T-helper 9 cell (primary cell): ENCODE data around the gene DGKI.

Experiments used
- DNase-seq: peaks from one replicate; pipeline ENCODE4 v3.0.0-alpha.2; 2020

DGKI gene

DNA sequence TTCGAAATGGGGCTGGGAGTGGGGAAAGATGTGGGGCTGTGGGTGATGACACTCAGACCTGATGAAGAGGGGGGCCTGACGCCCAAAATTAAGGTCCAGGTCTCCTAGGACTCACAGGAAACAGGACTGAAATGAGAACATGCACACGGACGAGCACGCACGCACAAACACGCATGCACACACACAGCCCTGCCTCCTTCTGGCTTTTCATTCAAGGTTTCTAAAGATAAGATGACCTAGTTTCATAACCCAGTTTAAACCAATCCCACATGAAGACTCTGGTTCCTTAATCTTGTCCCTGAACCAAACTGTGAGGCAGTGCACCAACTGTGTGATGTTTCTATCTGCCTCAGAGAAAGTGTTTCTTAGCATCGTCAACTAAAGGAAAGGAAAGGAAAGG is 162.0 kb downstream of the DGKI start:
- DNase-seq = no peak

DNA sequence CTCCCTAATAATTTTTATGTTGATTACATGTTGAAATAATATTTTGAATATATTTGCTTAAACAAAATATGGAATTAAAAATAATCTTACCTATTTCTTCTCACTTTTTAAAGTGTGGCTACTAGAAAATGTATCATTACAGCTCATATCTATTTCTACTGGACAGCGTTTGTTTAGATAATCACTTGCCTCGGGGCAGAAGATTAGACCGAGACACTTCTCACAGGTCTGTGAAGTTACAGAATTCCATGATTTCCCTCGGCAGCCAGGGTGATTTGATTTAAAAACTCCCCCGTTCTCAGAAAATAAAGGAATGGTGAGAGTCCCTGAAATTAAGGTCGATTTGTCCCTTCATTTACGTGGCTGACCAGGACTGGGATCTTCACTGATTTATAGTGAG is 162.5 kb downstream of the DGKI start:
- DNase-seq = no peak

DNA sequence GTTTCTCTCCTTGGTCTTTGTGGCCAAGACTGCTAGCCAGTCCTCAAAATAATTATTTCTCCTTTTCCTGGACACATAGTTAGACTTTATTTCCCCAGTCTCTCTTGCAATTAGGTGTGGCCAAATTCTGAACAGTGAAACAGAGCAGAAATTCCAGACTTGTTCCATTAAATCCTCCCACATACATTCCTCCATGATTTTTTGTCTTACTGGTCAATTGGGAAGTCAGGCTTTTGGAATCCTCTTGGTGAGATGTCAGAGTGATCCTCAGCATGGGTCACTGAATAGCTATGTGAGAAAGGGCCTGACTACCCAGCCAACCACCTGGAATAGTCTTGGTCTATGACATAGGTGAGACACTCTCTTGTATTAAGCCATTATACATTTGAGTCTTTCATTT is 164.2 kb downstream of the DGKI start:
- no peak for DNase-seq

DNA sequence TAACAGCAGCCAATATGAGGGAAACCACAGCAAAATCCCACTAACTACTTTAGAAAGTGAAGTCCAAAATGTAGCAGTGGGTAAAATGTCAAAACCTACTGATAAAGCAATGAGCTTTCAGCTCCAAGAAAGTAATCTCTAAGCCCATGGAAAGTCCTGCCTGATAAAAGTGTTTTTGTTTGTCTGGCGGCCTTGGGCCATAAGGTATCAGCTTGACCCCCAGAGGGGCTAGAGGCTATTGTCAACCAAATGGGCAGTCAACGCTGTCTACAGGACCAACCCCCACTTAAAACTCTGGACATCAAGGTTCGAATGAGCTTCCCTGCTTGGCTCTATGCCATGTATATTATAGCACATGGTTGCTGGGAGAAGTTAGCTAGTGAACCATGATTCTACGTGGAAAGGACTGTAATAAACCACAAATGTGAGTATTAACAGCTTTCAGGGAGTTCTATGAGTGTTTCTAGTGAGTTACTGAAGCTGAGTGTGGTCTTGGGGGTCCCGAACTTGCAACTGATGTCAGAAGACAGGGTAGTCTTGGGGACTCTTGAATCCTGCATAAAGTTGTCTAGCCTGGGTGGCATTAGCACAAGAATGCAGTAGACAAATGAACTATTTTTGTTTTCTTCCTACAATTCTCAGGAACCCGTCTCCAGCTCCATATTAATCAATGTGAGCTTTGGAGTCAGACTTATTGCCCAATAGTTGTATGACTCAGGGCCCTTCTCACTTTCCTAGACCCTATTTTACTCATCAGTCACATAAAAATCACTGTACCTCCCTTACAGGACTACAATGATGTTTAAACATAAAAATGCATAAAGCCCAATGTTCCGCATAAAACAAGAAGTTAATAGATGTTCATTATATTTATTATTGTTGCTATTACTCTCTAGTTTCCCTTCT is 164.9 kb downstream of the DGKI start:
- DNase-seq = no peak

DNA sequence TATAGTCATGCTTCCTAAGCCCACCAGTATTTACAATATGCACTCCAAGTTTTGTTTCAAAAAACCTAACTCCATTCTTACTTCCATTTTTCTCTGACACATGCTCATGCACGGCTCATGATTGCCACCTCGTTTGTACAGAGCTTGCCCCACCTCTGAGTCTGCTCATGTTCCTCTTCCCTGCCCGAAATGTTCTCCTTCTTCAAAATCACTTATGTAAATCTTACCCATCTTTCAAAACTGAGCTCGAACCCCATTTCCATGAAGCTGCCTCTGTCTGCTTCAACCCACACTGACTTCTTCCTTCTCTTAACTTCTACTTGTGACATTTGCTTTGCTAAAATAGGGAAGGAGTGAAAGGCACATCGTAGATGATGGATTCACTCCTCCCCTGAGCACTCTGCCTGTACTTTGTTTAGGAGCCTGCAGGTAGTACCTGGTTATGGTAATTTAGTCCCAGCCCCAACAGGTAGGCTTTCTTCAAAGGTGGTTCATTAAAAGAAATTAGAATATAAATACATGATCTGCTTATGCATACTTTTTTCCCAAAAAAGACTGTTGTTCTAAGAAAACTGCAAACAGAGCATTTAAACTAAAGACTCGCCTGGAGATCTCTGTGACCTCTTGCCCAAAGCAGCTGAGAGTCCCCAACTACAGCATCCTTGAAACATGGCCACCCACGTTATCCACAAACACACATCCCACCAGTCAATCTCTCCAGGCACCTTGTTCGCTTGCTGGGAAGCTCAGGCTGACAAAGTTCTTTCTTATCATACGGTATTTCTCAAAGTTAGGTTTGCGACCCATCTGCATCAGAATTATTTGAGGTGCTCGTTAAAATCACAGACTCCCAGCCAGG is 172.0 kb downstream of the DGKI start:
- no peak for DNase-seq

DNA sequence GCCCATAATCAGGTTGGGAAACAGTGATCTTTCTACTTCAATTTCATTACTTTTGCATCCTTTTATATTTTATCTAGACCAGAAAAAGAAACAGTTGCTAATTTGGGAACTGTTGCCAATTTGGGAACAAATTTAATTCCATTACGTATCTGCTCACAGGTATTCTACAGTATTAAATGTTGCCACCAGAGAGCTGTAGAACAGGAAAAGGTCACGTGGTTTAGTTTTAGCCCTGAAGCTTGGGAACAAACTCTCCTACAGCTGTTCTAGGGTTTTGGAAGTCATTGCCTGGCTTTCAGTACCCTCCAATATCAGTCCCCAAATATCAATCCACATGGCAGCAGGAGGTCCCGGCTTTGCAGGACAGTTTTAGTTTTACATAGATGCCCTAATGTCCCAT is 172.7 kb downstream of the DGKI start:
- no peak for DNase-seq

DNA sequence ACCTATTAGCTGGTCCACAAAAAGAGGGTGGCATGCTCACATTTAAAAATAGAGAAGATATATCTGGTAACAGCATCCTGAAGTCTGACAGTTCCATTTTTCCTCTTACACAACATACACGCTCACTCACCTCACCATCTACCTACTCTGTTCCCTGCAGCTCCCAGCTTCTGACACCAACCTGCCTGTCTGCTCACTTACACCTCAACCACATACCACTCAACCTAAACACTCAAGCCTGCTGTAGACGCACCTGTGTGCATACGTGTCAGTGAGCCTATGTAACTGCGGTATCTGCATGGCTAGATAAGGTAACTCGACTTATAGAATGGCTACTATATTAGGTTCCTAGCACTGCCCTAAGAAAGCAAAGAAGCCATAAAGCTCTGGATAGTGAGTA is 174.9 kb downstream of the DGKI start:
- no peak for DNase-seq

DNA sequence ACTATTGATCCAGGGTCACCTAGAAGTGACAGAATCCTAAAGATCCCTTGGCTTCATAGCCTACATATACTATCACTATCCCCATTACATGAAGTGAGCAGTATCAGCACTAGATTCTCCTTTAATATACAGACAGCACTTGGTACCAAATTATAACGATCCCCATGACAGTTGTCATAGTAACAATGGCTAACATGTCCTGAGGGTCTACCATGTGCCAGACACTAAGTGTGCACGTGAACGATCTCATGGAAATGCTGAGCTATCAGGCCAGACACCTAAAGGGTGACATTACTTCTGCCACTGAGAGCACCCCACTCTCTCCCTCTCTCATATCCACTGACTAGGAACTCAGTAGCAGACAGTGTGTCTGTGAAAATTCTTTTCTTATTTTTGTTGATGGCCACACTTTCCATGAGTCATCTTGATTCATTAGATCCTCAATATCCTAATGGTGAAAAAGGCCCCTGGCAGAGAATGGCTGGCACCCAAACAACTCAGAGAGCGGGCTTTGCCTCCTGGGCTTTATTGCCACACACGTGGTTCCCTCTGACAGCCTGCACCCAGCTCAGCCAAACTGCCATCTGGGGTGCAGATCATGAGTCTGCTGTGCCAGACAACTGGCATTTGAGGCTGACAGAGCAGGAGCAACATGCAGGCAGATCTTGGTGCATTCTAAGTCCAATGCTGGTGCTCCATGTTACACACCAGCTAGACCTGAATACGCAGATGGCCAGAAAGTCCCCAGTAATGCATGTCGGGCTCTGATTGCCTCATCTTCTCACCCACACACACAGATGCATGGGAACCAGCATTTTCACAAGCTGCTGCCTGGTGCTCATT is 176.3 kb downstream of the DGKI start:
- DNase-seq = no peak

DNA sequence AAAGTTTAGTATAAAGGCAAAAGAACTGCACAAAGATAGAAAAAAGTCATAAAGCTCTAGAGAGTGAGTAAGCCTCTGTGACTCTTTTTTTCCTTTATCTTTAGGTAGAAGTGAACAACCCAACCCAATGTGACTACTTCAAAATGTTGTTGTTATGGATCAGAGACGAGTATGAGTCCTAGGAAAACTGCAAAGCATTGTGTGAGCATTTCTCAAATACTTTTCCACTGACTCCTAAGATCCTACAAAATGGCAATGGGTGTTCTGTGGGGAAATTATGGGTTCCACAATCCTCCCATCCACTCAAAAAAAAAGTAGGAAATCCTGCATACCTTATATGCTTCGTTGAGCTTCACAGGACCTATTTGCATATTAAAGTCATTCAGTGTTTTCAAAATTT is 177.1 kb downstream of the DGKI start:
- no peak for DNase-seq

DNA sequence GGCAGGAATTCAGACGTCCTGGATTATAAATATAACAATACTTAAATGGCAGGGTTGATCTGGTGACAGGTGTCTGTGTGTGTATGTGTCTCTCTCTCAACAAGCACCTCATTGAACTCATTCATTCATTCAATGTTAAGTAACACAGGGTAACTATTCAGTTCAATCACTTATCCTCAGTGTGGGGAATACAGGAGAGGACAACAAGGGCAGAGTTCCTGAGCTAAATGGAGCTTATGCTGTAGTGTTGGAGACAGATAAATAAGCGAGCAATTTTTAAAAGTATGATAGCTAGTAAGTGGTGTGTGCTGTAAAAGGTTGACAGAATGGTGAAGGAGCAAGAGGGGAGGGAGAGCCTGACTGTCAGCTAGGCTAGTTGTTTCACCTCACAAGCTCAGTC is 178.4 kb downstream of the DGKI start:
- no peak for DNase-seq

DNA sequence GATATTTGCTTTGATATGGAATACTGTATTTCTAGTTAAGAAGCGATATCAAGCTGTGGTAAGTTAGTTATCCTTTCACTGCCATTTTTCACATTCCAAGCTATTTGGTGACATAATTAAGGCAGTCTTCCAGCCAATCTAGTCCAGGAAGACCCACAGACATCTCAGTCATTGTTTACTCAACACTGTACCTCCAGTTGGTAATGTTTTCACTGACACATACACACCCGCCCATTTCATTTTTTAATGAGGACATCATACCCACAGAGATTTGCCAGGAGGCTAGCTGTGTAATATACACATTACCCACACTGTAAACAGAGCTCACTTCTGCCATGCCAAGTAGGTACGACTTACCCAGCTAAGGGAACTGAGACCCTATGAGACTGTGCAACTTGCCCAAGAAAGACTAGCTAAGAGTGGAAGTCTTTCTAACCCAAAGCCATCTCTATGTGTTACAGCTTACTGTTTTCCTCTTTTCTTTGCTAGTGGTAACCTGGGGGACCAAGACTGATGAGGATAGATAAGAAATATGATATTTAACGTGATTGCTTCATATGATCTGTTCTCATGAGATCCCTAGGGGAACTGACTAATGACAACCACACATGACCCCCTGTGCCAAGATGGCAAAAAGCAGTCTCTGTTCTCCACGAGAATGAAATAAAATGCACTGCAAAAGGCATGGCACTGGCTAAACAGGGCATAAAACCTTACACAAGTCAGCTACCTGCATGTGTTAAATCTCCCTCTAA is 179.0 kb downstream of the DGKI start:
- no peak for DNase-seq

DNA sequence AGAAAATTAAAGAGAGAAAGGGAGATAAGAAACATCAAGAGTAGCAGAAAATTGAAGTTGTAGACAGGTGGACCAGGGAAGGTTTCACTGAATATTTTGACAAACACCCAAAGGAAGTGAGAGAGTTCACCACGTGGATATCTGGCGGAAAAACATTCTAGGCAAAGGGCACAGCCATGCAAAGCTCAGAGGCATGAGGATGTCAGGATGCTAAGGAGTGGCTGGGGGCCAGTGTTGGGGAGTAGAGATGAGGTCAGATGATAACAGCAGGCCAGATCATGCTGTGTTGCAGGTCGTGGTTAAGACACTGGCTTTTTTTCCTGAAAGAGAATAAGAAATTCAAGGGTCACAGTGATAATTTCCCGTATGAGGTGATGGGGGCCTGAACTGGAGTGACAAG is 181.9 kb downstream of the DGKI start:
- no peak for DNase-seq

DNA sequence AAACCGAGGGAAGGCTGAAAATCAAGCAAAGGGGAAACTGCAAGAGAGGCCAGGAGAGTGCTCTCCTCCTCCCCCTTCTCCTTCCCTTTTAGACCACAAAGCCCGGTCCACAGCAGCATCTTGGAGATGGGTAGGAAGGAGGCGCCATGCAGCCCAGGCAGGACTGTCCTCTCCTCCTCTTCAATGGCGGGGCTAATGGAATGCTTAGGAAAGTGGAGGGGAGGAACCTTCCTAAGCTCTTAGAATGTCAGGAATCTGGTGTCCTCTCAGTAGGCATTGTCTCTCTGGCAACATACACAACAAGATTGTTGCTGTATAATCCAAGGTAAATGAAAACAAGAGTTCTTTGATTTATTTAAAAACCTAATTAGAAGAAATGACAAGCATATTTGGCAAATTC is 185.1 kb downstream of the DGKI start:
- DNase-seq = no peak

DNA sequence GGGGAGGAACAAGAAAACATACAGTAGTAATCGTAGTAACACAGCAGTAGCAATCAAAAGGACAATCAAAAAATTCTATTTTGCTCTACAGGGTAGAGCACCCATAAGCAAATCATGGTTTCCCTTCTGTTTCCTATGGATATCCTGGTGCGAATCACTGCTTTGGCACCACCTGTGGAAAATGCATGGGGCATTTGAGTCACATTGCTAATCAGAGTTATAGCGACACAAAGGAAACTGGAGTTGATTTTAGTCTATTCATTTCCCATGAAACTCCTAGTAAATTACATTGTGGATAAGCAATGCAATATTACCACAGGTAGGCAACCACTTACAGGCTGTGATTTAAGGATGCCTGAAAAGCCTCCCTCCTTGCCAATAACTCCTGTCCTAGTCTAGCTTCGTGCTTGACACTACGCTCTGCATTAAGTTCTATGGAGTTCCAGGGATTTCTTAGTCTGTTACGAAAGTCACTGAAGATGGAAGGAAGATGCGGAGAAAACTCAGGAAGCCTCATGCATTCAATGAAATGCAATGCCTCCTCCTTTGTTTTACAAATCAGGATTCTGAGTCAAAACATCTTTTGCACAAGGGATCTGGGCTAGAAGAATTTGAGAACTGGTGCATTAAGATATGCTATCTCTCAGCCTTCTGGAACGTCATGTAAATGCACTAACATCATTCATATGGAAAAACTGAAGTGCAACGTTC is 188.4 kb downstream of the DGKI start:
- no peak for DNase-seq

DNA sequence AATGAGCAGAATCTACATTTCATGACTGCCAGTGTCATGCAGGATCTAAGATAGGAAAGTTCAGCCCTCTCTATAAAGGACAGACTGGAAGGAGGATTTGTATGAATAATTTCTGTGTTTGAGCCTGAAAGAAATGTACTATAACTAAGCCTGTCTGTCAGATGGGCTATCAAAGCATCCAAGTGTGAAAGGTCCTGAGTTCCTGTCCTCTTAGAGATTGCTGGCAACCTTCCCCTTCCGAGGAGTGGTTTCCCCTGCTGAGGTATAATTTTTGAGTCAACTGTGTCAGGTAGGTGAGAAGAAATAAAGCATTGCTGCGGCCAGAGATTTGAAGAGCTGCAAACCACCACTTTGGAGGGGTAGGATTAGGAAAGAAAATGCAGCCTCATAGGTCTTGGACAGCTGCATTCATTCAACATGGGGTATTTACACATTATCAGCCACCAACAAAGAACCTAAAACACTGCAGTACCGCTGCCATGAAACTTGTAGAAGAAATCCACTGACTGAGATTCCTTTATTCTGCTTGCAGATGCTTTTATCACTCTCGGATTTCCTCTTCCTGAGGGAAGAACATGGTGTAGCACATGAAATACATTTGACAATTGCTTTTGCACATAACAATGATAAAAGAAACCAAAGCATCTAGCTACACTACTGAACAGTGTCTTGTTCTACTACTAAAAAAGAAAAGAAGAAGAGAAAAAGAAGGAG is 189.1 kb downstream of the DGKI start:
- no peak for DNase-seq

DNA sequence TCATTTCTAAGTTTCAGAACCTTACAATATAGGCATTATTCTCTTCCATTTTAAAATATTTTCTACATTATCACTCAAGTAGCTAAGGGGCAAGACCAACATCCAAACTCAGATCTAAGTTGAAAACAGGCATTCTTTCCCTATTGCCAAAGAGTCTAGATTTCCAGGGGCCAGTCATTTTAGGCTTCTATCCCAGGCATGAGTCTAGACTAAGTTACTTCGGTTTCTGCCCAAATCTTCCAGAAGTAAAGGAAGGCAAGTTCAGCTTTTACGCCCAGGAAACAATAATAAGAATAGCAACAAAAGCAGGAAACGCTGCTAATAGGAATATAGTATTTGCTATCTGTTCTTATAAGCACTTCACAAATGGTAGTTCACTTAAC is 189.9 kb downstream of the DGKI start:
- no peak for DNase-seq

DNA sequence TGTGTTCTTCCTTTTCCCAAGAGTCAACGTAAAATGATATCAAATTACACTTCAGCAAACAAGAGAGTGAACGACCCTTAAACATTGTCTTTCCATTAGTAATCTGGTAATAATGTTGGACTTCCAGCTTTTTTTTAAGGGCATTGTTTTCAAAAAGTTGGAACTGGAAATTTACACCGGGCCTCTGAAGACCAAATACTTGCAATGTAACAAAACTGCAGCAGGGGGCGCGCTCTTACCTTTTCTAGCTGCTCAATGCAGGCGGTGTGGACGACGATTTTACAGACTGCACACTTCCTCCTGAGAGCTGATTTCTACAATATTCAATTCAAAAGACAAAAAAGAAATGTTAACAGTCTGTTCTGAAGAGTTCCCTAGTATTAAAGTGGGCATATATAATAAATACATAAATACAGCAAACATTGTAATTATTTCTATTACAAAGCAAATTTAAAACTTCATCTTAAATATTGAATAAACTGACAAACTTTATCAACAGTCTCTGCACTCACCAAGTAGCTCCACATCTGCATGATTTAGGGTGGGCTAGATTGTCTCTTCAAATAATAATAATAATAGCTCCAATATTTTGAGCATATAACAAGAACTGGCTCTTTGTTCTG is 190.4 kb downstream of the DGKI start:
- peak; percentile 37 for DNase-seq

DNA sequence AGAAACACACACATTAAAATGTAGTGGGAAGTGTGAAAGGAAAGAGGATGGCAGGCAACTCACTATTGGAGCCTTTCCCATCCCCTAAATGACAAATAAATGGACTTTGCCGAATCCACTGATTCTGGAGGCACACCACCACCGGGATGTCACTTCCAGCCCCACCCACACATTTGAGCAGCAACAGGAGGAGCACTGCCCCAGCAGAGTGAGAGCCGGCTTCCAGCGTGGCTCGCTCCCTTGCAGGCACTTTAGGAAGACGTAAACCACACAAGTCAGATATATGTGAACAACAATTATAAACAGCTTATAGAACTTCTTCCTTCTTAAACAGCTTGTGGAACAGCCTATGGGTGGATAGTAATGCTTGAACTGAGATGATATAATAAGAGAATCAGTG is 191.0 kb downstream of the DGKI start:
- no peak for DNase-seq

DNA sequence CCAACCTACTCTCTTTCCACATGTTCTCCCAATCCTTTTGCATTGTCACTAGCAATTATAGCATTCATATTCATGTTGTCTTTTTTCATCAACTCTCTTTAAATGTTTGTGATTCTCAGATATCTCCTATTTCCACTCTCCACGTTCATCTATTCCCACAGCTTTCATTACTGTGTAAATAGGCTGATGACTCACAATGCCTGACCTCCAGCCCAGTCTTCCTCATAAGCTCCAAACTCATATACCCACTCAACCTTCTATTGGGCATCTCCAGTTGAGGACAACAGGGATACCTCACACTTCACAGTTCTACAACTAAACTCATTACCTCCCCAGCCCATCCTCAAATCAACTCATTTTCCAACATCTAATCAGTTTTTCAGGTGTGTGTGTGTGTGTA is 194.1 kb downstream of the DGKI start:
- DNase-seq = no peak

DNA sequence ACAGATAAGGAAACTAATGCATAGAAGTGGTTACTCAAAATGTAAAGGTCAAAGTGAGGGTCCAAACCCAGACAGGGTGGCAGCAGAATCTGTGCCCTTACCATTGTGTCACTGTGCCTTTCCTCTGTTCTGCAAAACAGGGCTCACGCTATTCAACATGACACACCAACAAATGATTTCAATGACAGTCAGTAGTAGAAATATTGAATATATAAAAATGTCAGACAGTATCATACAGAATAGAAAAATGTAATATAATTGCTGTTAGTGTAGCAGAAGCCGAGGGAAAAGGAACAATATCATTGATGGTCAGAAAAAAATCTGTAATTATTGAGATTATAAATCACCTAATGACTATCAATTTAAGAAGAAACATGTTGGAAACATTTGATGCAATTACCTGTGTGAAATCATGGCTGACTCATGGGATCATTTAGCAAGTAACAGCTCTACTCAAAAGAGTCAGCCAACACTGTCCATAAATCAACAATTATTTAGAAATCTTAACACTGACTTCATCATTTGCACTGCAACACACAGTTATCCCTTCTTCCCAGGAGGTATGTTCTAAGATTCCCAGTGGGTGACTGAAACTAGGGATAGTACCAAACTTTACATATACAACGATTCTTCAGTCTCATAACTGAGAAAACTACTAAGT is 198.7 kb downstream of the DGKI start:
- no peak for DNase-seq
